GM18861 (cell line): ENCODE measurements around the gene C12orf75.
"Not testable (repeated sequence)": the region's sequence is repeated elsewhere in the genome, so short reads cannot be mapped to it uniquely, and the experiment has no call there.

ENCODE experiments used
- ATAC-seq: cut with Tn5 transposase; IDR thresholded peaks from one replicate; pipeline ENCODE4 v1.9.1; 2021; ENCODE audit not compliant: unreplicated experiment

The C12orf75 gene

GRCh38 chr12:105330283-105330930, at the start of gene C12orf75:
TSS of gene C12orf75 (plus strand) at chr12:105330691. CDS start at chr12:105330892, 201 bp downstream.
- peak; percentile 77 for ATAC-seq

- no peak for ATAC-seq
Observed at GRCh38 chr12:105280966-105281693, 49.4 kb upstream of the C12orf75 start.

- no peak for ATAC-seq
Observed at GRCh38 chr12:105281694-105282049, 48.8 kb upstream of the C12orf75 start.

GRCh38 chr12:105285378-105285777, 45.1 kb upstream of the C12orf75 start:
- ATAC-seq, result no peak

GRCh38 chr12:105287408-105287807, 43.1 kb upstream of the C12orf75 start:
- ATAC-seq, result no peak

GRCh38 chr12:105288311-105288996, 42.0 kb upstream of the C12orf75 start:
- ATAC-seq, result no peak

- no peak for ATAC-seq
Observed at GRCh38 chr12:105289114-105289904, 41.2 kb upstream of the C12orf75 start.

- no peak for ATAC-seq
Observed at GRCh38 chr12:105291531-105291930, 39.0 kb upstream of the C12orf75 start.

- ATAC-seq, result no peak
Observed at GRCh38 chr12:105292705-105293104, 37.8 kb upstream of the C12orf75 start.

- ATAC-seq, result no peak
Observed at GRCh38 chr12:105293187-105293586, 37.3 kb upstream of the C12orf75 start.

- no peak for ATAC-seq
Observed at GRCh38 chr12:105294161-105294560, 36.3 kb upstream of the C12orf75 start.

- ATAC-seq, result no peak
Observed at GRCh38 chr12:105294886-105295479, 35.5 kb upstream of the C12orf75 start.

GRCh38 chr12:105296116-105297089, 34.1 kb upstream of the C12orf75 start:
- ATAC-seq, result no peak

GRCh38 chr12:105300883-105301282, 29.6 kb upstream of the C12orf75 start:
- no peak for ATAC-seq

- ATAC-seq, result no peak
Observed at GRCh38 chr12:105301696-105302095, 28.8 kb upstream of the C12orf75 start.

- ATAC-seq, result not testable (repeated sequence)
Observed at GRCh38 chr12:105302986-105303385, 27.5 kb upstream of the C12orf75 start.

GRCh38 chr12:105304626-105305025, 25.9 kb upstream of the C12orf75 start:
- not testable (repeated sequence) for ATAC-seq

GRCh38 chr12:105307601-105308314, 22.7 kb upstream of the C12orf75 start:
- not testable (repeated sequence) for ATAC-seq

- ATAC-seq, result not testable (repeated sequence)
Observed at GRCh38 chr12:105308839-105309238, 21.7 kb upstream of the C12orf75 start.
